Measurements from ENCODE around the gene TIMM17A.
"Not testable (repeated sequence)": the region's sequence is repeated elsewhere in the genome, so short reads cannot be mapped to it uniquely, and the experiment has no call there.

Gene TIMM17A

GRCh38 chr1:202016811-202017748 lies 61.8 kb downstream of the TIMM17A start:
- Histone ChIP-seq H3K4me3 (ENCODE audit: low read depth, low read length) (no peak overlapping the region), H3K36me3 (ENCODE audit: control insufficient read depth, insufficient read depth, low read length) (peaks cover 34% of the 10 kb centered on the region), H3K4me1 (ENCODE audit: control insufficient read depth, insufficient read depth, low read length) (peaks cover 17% of the 10 kb centered on the region), H3K9ac (ENCODE audit: low read depth, low read length) (no peak overlapping the region), H3K9me3 (ENCODE audit: control insufficient read depth, insufficient read depth, low read length) (no peaks in the 10 kb centered on the region), H3K27me3 (ENCODE audit: control insufficient read depth, insufficient read depth, low read length) (no peaks in the 10 kb centered on the region), H3K27ac (ENCODE audit: low read depth, low read length) (no peak overlapping the region)

DNA sequence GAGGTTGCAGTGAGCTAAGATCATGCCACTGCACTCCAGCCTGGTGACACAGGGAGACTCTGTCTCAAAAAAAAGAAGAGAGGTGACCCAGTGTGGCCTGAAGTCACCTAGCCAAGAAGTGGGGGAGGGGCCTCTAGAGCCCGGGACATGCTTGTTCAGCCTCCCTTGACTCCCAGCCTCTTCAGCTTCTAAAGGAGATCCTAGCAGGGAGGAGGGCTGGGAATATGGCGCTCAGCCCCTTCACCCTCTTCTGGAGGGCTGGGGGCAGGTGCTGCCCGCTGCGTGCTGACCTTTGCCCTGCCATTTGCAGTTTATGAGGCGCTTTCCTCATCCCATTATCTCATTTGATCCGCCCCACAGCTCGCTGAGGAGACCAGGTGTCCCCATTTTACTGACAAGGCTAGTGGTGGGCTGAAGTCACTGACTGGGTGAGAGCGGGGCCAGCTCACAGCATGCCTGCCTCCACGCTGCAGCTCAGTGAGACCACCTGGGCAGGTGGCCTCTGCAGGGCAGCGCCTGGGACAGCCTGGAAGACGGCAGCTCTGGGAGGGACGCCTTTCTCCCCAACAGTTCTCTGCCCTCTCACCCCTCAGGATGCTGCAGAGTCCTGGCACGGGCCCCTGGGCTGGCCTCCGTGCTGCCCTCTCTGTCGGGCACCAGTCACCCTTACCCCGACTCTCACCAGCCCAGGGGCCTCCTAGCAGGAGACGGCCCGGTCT lies 62.6 kb downstream of the TIMM17A start:
- Histone ChIP-seq H3K36me3 (ENCODE audit: control insufficient read depth, insufficient read depth, low read length) (peaks cover 32% of the 10 kb centered on the region), H3K9me3 (ENCODE audit: control insufficient read depth, insufficient read depth, low read length) (no peaks in the 10 kb centered on the region), H3K4me3 (ENCODE audit: low read depth, low read length) (no peak overlapping the region), H3K27me3 (ENCODE audit: control insufficient read depth, insufficient read depth, low read length) (no peaks in the 10 kb centered on the region), H3K9ac (ENCODE audit: low read depth, low read length) (no peak overlapping the region), H3K4me1 (ENCODE audit: control insufficient read depth, insufficient read depth, low read length) (peaks cover 17% of the 10 kb centered on the region), H3K27ac (ENCODE audit: low read depth, low read length) (no peak overlapping the region)

- H3K27me3 ChIP-seq (ENCODE audit: control insufficient read depth, insufficient read depth, low read length), result no peaks in the 10 kb centered on the region
- peak overlapping the region; percentile 4 for H3K27ac ChIP-seq (ENCODE audit: low read depth, low read length)
- H3K4me1 ChIP-seq (ENCODE audit: control insufficient read depth, insufficient read depth, low read length), result peaks cover 17% of the 10 kb centered on the region
- H3K9me3 ChIP-seq (ENCODE audit: control insufficient read depth, insufficient read depth, low read length), result no peaks in the 10 kb centered on the region
- no peak overlapping the region for H3K9ac ChIP-seq (ENCODE audit: low read depth, low read length)
- H3K4me3 ChIP-seq (ENCODE audit: low read depth, low read length), result no peak overlapping the region
- H3K36me3 ChIP-seq (ENCODE audit: control insufficient read depth, insufficient read depth, low read length), result peaks cover 25% of the 10 kb centered on the region
Measured at GRCh38 chr1:202018468-202019234, 63.3 kb downstream of the TIMM17A start.

GRCh38 chr1:202019235-202019558 lies 63.9 kb downstream of the TIMM17A start:
- H3K9me3 ChIP-seq (ENCODE audit: control insufficient read depth, insufficient read depth, low read length); H3K27ac ChIP-seq (ENCODE audit: low read depth, low read length); H3K27me3 ChIP-seq (ENCODE audit: control insufficient read depth, insufficient read depth, low read length); H3K9ac ChIP-seq (ENCODE audit: low read depth, low read length); H3K4me3 ChIP-seq (ENCODE audit: low read depth, low read length): not testable (repeated sequence)
- peaks cover 17% of the 10 kb centered on the region for H3K4me1 ChIP-seq (ENCODE audit: control insufficient read depth, insufficient read depth, low read length)
- H3K36me3 ChIP-seq (ENCODE audit: control insufficient read depth, insufficient read depth, low read length), result peaks cover 19% of the 10 kb centered on the region
